ENCODE data around the gene RMDN2. TPM values are rescaled to one million over a fixed set of nuclear protein-coding genes. Genes with fewer than 3 reads are reported as not detected.

Gene RMDN2
- polyA plus RNA-seq, 1 experiment: 3.4 TPM

- TF ChIP-seq CTCF (IDR thresholded peaks at IDR 0.05; ENCODE audit: insufficient read depth, low read depth, low read length): no peak
- CTCF ChIA-PET: no interaction called here
- H3K36me3 ChIP-seq (ENCODE audit: control insufficient read depth, insufficient read depth, low read length): no peaks in the 10 kb centered on the region
- H3K27me3 ChIP-seq (ENCODE audit: control insufficient read depth, insufficient read depth, low read length): no peaks in the 10 kb centered on the region
- H3K4me3 ChIP-seq (ENCODE audit: low read depth, low read length): no peak overlapping the region
- no peak for DNase-seq (ENCODE audit: low read depth)
- POLR2A ChIA-PET: no interaction called here
These were observed 20.1 kb upstream of the RMDN2 start for GRCh38 chr2:37904993-37905392.

GRCh38 chr2:37906131-37906530 is 19.0 kb upstream of the RMDN2 start:
- DNase-seq (ENCODE audit: low read depth): no peak
- ChIA-PET POLR2A (no interaction called here), CTCF (interaction anchor here (0.7 to 1.5 kb wide), 2 partner anchors 9 to 11 kb away, joined by 3 to 4 read pairs; no protein-coding TSS in a partner anchor)
- H3K4me3 ChIP-seq (ENCODE audit: low read depth, low read length): no peak overlapping the region
- H3K36me3 ChIP-seq (ENCODE audit: control insufficient read depth, insufficient read depth, low read length): no peaks in the 10 kb centered on the region
- H3K27me3 ChIP-seq (ENCODE audit: control insufficient read depth, insufficient read depth, low read length): no peaks in the 10 kb centered on the region
- TF ChIP-seq CTCF (IDR thresholded peaks at IDR 0.05; ENCODE audit: insufficient read depth, low read depth, low read length): no peak

GRCh38 chr2:37907501-37908225 is 17.4 kb upstream of the RMDN2 start:
- H3K4me3 ChIP-seq (ENCODE audit: low read depth, low read length): no peak overlapping the region
- no peak for DNase-seq (ENCODE audit: low read depth)

GRCh38 chr2:37911296-37911873 is 13.7 kb upstream of the RMDN2 start:
- no peak for DNase-seq (ENCODE audit: low read depth)
- no peaks in the 10 kb centered on the region for H3K36me3 ChIP-seq (ENCODE audit: control insufficient read depth, insufficient read depth, low read length)
- H3K27me3 ChIP-seq (ENCODE audit: control insufficient read depth, insufficient read depth, low read length): no peaks in the 10 kb centered on the region
- ChIA-PET POLR2A (no interaction called here), CTCF (no interaction called here)
- H3K4me3 ChIP-seq (ENCODE audit: low read depth, low read length): no peak overlapping the region
- no peak for TF ChIP-seq CTCF (IDR thresholded peaks at IDR 0.05; ENCODE audit: insufficient read depth, low read depth, low read length)

More at GRCh38 chr2:37907501-37908225, 17.4 kb upstream of the RMDN2 start:
- Histone ChIP-seq H3K36me3 (ENCODE audit: control insufficient read depth, insufficient read depth, low read length) (no peaks in the 10 kb centered on the region), H3K27me3 (ENCODE audit: control insufficient read depth, insufficient read depth, low read length) (no peaks in the 10 kb centered on the region)
- ChIA-PET CTCF (no interaction called here), POLR2A (no interaction called here)
- no peak for TF ChIP-seq CTCF (IDR thresholded peaks at IDR 0.05; ENCODE audit: insufficient read depth, low read depth, low read length)

GRCh38 chr2:37912056-37912455 is 13.0 kb upstream of the RMDN2 start:
- Histone ChIP-seq H3K4me3 (ENCODE audit: low read depth, low read length) (no peak overlapping the region), H3K36me3 (ENCODE audit: control insufficient read depth, insufficient read depth, low read length) (no peaks in the 10 kb centered on the region), H3K27me3 (ENCODE audit: control insufficient read depth, insufficient read depth, low read length) (no peaks in the 10 kb centered on the region)
- CTCF ChIA-PET: no interaction called here
- TF ChIP-seq CTCF (IDR thresholded peaks at IDR 0.05; ENCODE audit: insufficient read depth, low read depth, low read length): no peak
- no peak for DNase-seq (ENCODE audit: low read depth)
- POLR2A ChIA-PET: no interaction called here
